ENCODE data around the gene SLFN11.
A peak's percentile ranks its signal among the peaks of the same experiment; 100 is the strongest.
"Not testable (repeated sequence)": the region's sequence is repeated elsewhere in the genome, so short reads cannot be mapped to it uniquely, and the experiment has no call there.

Gene SLFN11

GRCh38 chr17:35373534-35373983, at the start of gene SLFN11:
TSS of gene SLFN11 (minus strand) at chr17:35373621. CDS start at chr17:35363807, 9,814 bp downstream.
- peak; percentile 90 for DNase-seq

GRCh38 chr17:35421069-35421468, 47.6 kb upstream of the SLFN11 start:
- not testable (repeated sequence) for DNase-seq

- DNase-seq = no peak
Measured at GRCh38 chr17:35416659-35417058, 43.2 kb upstream of the SLFN11 start.

GRCh38 chr17:35414707-35415106, 41.3 kb upstream of the SLFN11 start:
- not testable (repeated sequence) for DNase-seq

- DNase-seq = no peak
Measured at GRCh38 chr17:35414247-35414646, 40.8 kb upstream of the SLFN11 start.

- DNase-seq = no peak
Measured at GRCh38 chr17:35407531-35407930, 34.1 kb upstream of the SLFN11 start.

- no peak for DNase-seq
Measured at GRCh38 chr17:35406568-35406967, 33.1 kb upstream of the SLFN11 start.

GRCh38 chr17:35404360-35404759, 30.9 kb upstream of the SLFN11 start:
- peak; percentile 5 for DNase-seq

GRCh38 chr17:35393783-35394182, 20.4 kb upstream of the SLFN11 start:
- DNase-seq = not testable (repeated sequence)

GRCh38 chr17:35390663-35391062, 17.2 kb upstream of the SLFN11 start:
- DNase-seq = peak; percentile 71

- no peak for DNase-seq
Measured at GRCh38 chr17:35390156-35390555, 16.7 kb upstream of the SLFN11 start.

GRCh38 chr17:35387496-35387895, 14.1 kb upstream of the SLFN11 start:
- DNase-seq = no peak

- DNase-seq = peak; percentile 36
Measured at GRCh38 chr17:35377706-35378105, 4.3 kb upstream of the SLFN11 start.

- DNase-seq = peak; percentile 19
Measured at GRCh38 chr17:35377068-35377467, 3.6 kb upstream of the SLFN11 start.

GRCh38 chr17:35376245-35376644, 2.8 kb upstream of the SLFN11 start:
- peak; percentile 92 for DNase-seq

- no peak for DNase-seq
Measured at GRCh38 chr17:35374766-35375344, 1.4 kb upstream of the SLFN11 start.

GRCh38 chr17:35373984-35374765, 754 bp upstream of the SLFN11 start:
- peak; percentile 84 for DNase-seq

GRCh38 chr17:35372846-35373533, 431 bp downstream of the SLFN11 start:
- peak; percentile 25 for DNase-seq

GRCh38 chr17:35371934-35372333, 1.5 kb downstream of the SLFN11 start:
- DNase-seq = no peak

- peak; percentile 83 for DNase-seq
Measured at GRCh38 chr17:35368081-35368830, 5.2 kb downstream of the SLFN11 start.

GRCh38 chr17:35361027-35361426, 12.4 kb downstream of the SLFN11 start:
- DNase-seq = no peak

- no peak for DNase-seq
Measured at GRCh38 chr17:35359398-35359797, 14.0 kb downstream of the SLFN11 start.

- DNase-seq = no peak
Measured at GRCh38 chr17:35352284-35352683, 21.1 kb downstream of the SLFN11 start.
